GM13976 (cell line): Measurements from ENCODE around the gene KLK5.

Experiments used
- DNase-seq: peaks from one replicate; pipeline ENCODE4 v3.0.0; 2012; ENCODE audit warnings: low spot score
- CTCF ChIP-seq: IDR thresholded peaks from 2 replicates; pipeline ENCODE4 v1.5.1; 2012; ENCODE audit warnings: borderline replicate concordance, mild to moderate bottlenecking; ENCODE audit not compliant: insufficient read depth; ENCODE audit errors: extremely low read depth, missing control alignments, control extremely low read depth
- in situ Hi-C: fragments of 300-500 bp; cut with MboI; formaldehyde crosslinking; loops from one replicate; pipeline ENCODE4 v1.12.0; 2022; ENCODE audit warnings: low sequenced_read_pairs, mixed read lengths, inconsistent platforms; ENCODE audit not compliant: unreplicated experiment

KLK5 gene

DNA sequence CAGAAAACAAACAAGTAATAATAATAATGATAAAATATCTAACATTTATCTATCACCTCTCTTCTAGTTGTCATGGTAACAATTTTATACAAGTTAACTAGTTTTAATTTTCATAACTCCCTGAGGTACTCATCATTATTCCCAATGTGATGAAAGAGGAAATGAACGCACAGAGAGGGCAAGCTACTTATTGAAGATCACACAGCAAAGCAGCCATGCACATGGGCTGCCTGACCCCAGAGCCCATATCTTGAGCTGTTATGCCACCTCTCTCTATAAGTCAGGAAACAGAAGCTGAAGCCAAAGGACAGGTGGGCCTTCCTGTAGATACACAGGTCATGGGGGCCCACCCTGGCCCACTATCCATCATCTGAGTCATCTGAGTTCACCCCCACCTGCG is 36.8 kb downstream of the KLK5 start:
- in situ Hi-C loops, result loop anchor here (10.0 kb wide), 1 partner anchor 121 kb away; the partner anchor contains the start of gene ACP4
- no peak for DNase-seq
- no peak for TF ChIP-seq CTCF

GRCh38 chr19:50912727-50913716 is 39.8 kb downstream of the KLK5 start:
- in situ Hi-C loops, result loop anchor here (10.0 kb wide), 1 partner anchor 118 kb away; the partner anchor contains the start of gene ACP4
- DNase-seq, result peak; percentile 68
- no peak for TF ChIP-seq CTCF

DNA sequence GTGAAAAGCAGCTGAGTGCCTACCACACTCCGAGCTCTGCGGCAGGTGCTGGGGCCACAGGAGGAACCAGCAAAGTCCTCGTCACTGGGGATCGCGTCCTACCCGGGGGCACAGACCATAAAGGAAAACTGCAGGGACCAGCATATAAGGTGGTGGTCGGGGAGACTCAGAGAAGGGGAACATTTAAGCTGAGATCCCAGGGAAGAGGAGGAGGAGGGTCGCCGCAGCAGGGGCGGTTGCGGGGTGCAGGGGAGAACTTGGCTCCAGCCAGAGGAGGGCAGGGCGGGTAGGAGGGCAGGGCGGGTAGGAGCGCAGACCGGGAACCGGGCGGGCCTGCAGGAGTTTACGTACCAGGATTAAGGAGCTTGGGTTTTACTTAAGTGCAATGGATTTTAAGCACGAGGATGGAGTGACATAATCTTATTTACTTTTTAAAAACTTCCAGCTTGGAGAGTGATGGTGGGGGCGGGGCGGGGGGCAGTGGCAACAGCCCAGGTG is 40.7 kb downstream of the KLK5 start:
- no peak for DNase-seq
- in situ Hi-C loops, result loop anchor here (10.0 kb wide), 1 partner anchor 117 kb away; the partner anchor contains the start of gene ACP4
- TF ChIP-seq CTCF, result no peak

DNA sequence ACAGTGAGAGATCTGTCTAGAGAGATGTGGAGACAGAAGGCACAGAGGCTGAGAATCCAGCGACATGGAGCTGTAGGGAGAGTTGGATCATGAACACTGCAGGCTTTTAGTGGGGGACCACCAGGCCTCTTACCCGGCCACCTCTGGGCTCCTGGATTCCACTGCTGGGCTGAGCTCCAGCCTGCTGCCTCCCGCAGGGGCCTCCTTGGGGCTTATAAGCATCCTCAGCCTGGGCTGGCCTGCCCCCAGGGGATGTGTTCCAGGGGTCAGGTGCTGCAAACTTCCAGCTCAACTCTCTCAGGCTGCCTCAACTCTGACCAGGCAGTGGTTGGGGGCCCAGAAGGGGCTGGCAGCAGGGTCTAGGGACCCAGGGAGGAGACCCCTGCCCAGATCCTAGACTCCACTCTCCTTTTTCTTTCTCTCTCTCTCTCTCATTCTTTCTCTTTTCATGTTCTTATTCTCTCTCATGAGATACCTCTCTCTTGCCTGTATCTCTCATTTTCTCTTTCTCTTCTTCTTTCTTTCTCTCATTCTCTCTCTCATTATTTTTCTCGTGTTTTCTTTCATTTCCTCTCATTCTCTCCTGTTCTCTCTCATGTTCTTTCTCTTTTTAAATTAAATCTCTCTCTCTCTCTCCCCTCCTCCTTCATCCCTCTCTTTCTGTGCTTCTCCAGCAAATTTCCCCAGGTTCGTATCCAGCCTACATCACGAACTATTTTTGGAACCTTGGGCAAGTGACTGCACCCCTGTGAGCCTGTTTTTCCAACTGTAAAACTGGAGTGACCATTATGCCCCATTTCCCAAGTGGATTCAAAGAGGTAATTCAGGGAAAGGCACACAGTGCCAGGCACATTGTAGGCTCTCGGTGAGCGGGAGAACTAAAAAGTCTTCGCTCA is 41.4 kb downstream of the KLK5 start, which contains the start of gene KLK4:
TSS of gene KLK4 (minus strand) at position 190 of the 896 bp plus-strand sequence. CDS start 657 bp downstream, outside the sequence.
- in situ Hi-C loops, result loop anchor here (10.0 kb wide), 1 partner anchor 117 kb away; the partner anchor contains the start of gene ACP4
- TF ChIP-seq CTCF, result no peak
- DNase-seq, result no peak

GRCh38 chr19:50910722-50911121 is 42.1 kb downstream of the KLK5 start:
- in situ Hi-C loops, result loop anchor here (10.0 kb wide), 1 partner anchor 116 kb away; the partner anchor contains the start of gene ACP4

More at GRCh38 chr19:50910722-50911121, 42.1 kb downstream of the KLK5 start:
- no peak for DNase-seq
- no peak for TF ChIP-seq CTCF
